ENCODE data around the gene VWA3B. TPM values are rescaled to one million over a fixed set of nuclear protein-coding genes. Genes with fewer than 3 reads are reported as not detected.

VWA3B gene
- total and polyA plus RNA-seq, 8 donors: 0.03 to 134 (median 2.2) TPM; not detected in 2

DNA sequence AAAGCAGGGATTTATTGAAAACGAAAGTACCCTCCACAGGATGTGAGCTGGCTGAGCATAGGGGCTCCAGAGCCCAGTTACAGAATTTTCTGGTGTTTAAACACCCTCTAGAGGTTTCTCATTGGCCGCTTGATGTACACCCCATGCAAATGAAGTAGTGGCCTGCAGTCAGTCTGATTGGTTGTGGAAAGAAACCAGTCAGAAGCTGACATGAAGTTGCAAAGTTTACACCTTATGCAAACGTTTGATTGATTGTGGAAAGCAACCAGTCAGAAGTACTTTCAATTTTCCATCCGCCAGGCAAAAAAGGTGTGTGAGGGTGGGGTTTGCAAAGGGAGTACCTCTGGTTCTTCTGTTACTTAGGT, 62.3 kb downstream of the VWA3B start:
- Histone ChIP-seq H3K4me3 (peak overlapping the region in 3 of 4 donors; percentile 2 to 11 (median 7)), H3K27me3 (no peaks in the 10 kb centered on the region), H3K36me3 (no peaks in the 10 kb centered on the region), H3K27ac (peak overlapping the region in 2 of 5 donors; percentile 43 to 51), H3K4me1 (peaks cover 0 to 19% (median 2%) of the 10 kb centered on the region in 4 donors), H3K9me3 (no peaks in the 10 kb centered on the region)
- DNase-seq: peak in 1 of 2 donors; percentile 70
- 12 to 39% (median 19%) methylated on average over 4 of the region's 4 CpGs for WGBS, 5 donors
- intact Hi-C loops (cut with DNase I; ENCODE audit: low total_unique reads): no loop called here
- TF ChIP-seq EP300 (IDR thresholded peaks at IDR 0.05): no peak
- TF ChIP-seq CTCF (IDR thresholded peaks at IDR 0.05): no peak
- TF ChIP-seq POLR2AphosphoS5 (IDR thresholded peaks at IDR 0.05): no peak
- TF ChIP-seq POLR2A (IDR thresholded peaks at IDR 0.05): no peak

- WGBS, 5 donors: 69 to 93% (median 87%) methylated on average over 5 of the region's 5 CpGs
- H3K27ac ChIP-seq: no peak overlapping the region
- intact Hi-C loops (cut with DNase I; ENCODE audit: low total_unique reads): no loop called here
Observed at GRCh38 chr2:98153481-98153880, 66.5 kb downstream of the VWA3B start.

GRCh38 chr2:98155291-98155690, 68.3 kb downstream of the VWA3B start:
- intact Hi-C loops (cut with DNase I; ENCODE audit: low total_unique reads): no loop called here
- no peaks in the 10 kb centered on the region for H3K36me3 ChIP-seq
- H3K9me3 ChIP-seq: no peaks in the 10 kb centered on the region
- peaks cover 0 to 4% (median 0%) of the 10 kb centered on the region in 4 donors for H3K4me1 ChIP-seq
- no peaks in the 10 kb centered on the region for H3K27me3 ChIP-seq
- TF ChIP-seq EP300 (IDR thresholded peaks at IDR 0.05) (no peak), CTCF (IDR thresholded peaks at IDR 0.05) (no peak), POLR2AphosphoS5 (IDR thresholded peaks at IDR 0.05) (no peak), POLR2A (IDR thresholded peaks at IDR 0.05) (no peak)
- WGBS, 5 donors: 90 to 96% (median 94%) methylated on average over 8 of the region's 8 CpGs
- no peak for DNase-seq
- H3K4me3 ChIP-seq: no peak overlapping the region
- H3K27ac ChIP-seq: no peak overlapping the region

More at GRCh38 chr2:98153481-98153880, 66.5 kb downstream of the VWA3B start:
- Histone ChIP-seq H3K27me3 (no peaks in the 10 kb centered on the region), H3K36me3 (no peaks in the 10 kb centered on the region), H3K4me1 (peaks cover 0 to 19% (median 2%) of the 10 kb centered on the region in 4 donors), H3K9me3 (no peaks in the 10 kb centered on the region), H3K4me3 (no peak overlapping the region)
- DNase-seq: peak in 1 of 2 donors; percentile 9
- TF ChIP-seq POLR2A (IDR thresholded peaks at IDR 0.05) (no peak), CTCF (IDR thresholded peaks at IDR 0.05) (no peak), EP300 (IDR thresholded peaks at IDR 0.05) (no peak), POLR2AphosphoS5 (IDR thresholded peaks at IDR 0.05) (no peak)

GRCh38 chr2:98155716-98156115, 68.7 kb downstream of the VWA3B start:
- DNase-seq: peak in 1 of 2 donors; percentile 18
- Histone ChIP-seq H3K36me3 (no peaks in the 10 kb centered on the region), H3K9me3 (no peaks in the 10 kb centered on the region), H3K4me1 (peaks cover 0 to 4% (median 0%) of the 10 kb centered on the region in 4 donors), H3K27ac (no peak overlapping the region), H3K27me3 (no peaks in the 10 kb centered on the region), H3K4me3 (no peak overlapping the region)
- TF ChIP-seq POLR2A (IDR thresholded peaks at IDR 0.05) (no peak), EP300 (IDR thresholded peaks at IDR 0.05) (no peak), POLR2AphosphoS5 (IDR thresholded peaks at IDR 0.05) (no peak), CTCF (IDR thresholded peaks at IDR 0.05) (no peak)
- intact Hi-C loops (cut with DNase I; ENCODE audit: low total_unique reads): no loop called here
- 69 to 81% (median 77%) methylated on average over 4 of the region's 4 CpGs for WGBS, 5 donors
